ENCODE results near the gene TBC1D1. TPM values are rescaled to one million over a fixed set of nuclear protein-coding genes. Genes with fewer than 3 reads are reported as not detected.

The TBC1D1 gene
- total RNA-seq, 1 experiment from 2014 or later, result 56.0 TPM

- in situ Hi-C loops (cut with HindIII; ENCODE audit: low pct_unique_long_range_greater_than_20kb, low sequenced_read_pairs), result no loop called here
- H3K27me3 ChIP-seq (ENCODE audit: control insufficient read depth, insufficient read depth, low read length), result no peaks in the 10 kb centered on the region
- BruUV-seq (replicated peaks), result no TSS peak
Observed at GRCh38 chr4:38185406-38186144, 294.7 kb downstream of the TBC1D1 start.

GRCh38 chr4:38188136-38188535 is 297.3 kb downstream of the TBC1D1 start:
- ChIA-PET CTCF (no interaction called here), POLR2A (no interaction called here)
- no peaks in the 10 kb centered on the region for H3K27me3 ChIP-seq (ENCODE audit: control insufficient read depth, insufficient read depth, low read length)
- BruUV-seq (replicated peaks), result no TSS peak
- no peaks in the 10 kb centered on the region for H3K36me3 ChIP-seq (ENCODE audit: control insufficient read depth, insufficient read depth, low read length)
- intact Hi-C loops (cut with micrococcal nuclease; ENCODE audit: unreplicated experiment) (no loop called here), in situ Hi-C loops (cut with HindIII; ENCODE audit: low pct_unique_long_range_greater_than_20kb, low sequenced_read_pairs) (no loop called here)
- no peak for DNase-seq (ENCODE audit: low read depth, low spot score)
- H3K27ac ChIP-seq (ENCODE audit: low read length), result no peak overlapping the region
- H3K4me1 ChIP-seq (ENCODE audit: control insufficient read depth, insufficient read depth, low read length), result no peaks in the 10 kb centered on the region
- no peak for ATAC-seq
- no peak overlapping the region for H3K4me3 ChIP-seq (ENCODE audit: low read depth in 2 of 2, low read length in 2 of 2)
- no peak for TF ChIP-seq TCF7L2 (IDR thresholded peaks at IDR 0.05; ENCODE audit: low read depth, low read length)
- TF ChIP-seq SIN3A (IDR thresholded peaks at IDR 0.05; ENCODE audit: borderline replicate concordance, insufficient read depth, low read depth, low read length), result no peak
- TF ChIP-seq, protein P1, sequence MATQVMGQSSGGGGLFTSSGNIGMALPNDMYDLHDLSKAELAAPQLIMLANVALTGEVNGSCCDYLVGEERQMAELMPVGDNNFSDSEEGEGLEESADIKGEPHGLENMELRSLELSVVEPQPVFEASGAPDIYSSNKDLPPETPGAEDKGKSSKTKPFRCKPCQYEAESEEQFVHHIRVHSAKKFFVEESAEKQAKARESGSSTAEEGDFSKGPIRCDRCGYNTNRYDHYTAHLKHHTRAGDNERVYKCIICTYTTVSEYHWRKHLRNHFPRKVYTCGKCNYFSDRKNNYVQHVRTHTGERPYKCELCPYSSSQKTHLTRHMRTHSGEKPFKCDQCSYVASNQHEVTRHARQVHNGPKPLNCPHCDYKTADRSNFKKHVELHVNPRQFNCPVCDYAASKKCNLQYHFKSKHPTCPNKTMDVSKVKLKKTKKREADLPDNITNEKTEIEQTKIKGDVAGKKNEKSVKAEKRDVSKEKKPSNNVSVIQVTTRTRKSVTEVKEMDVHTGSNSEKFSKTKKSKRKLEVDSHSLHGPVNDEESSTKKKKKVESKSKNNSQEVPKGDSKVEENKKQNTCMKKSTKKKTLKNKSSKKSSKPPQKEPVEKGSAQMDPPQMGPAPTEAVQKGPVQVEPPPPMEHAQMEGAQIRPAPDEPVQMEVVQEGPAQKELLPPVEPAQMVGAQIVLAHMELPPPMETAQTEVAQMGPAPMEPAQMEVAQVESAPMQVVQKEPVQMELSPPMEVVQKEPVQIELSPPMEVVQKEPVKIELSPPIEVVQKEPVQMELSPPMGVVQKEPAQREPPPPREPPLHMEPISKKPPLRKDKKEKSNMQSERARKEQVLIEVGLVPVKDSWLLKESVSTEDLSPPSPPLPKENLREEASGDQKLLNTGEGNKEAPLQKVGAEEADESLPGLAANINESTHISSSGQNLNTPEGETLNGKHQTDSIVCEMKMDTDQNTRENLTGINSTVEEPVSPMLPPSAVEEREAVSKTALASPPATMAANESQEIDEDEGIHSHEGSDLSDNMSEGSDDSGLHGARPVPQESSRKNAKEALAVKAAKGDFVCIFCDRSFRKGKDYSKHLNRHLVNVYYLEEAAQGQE (IDR thresholded peaks at IDR 0.05; ENCODE audit: insufficient read depth in 1 of 2, low read depth in 2 of 2, low read length in 1 of 2), result no peak
- no peaks in the 10 kb centered on the region for H3K9me3 ChIP-seq (ENCODE audit: control insufficient read depth, insufficient read depth, low read depth, low read length)

More at GRCh38 chr4:38185406-38186144, 294.7 kb downstream of the TBC1D1 start:
- TF ChIP-seq, protein P2, sequence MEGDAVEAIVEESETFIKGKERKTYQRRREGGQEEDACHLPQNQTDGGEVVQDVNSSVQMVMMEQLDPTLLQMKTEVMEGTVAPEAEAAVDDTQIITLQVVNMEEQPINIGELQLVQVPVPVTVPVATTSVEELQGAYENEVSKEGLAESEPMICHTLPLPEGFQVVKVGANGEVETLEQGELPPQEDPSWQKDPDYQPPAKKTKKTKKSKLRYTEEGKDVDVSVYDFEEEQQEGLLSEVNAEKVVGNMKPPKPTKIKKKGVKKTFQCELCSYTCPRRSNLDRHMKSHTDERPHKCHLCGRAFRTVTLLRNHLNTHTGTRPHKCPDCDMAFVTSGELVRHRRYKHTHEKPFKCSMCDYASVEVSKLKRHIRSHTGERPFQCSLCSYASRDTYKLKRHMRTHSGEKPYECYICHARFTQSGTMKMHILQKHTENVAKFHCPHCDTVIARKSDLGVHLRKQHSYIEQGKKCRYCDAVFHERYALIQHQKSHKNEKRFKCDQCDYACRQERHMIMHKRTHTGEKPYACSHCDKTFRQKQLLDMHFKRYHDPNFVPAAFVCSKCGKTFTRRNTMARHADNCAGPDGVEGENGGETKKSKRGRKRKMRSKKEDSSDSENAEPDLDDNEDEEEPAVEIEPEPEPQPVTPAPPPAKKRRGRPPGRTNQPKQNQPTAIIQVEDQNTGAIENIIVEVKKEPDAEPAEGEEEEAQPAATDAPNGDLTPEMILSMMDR (IDR thresholded peaks at IDR 0.05), result no peak
- no peak for TF ChIP-seq POLR2AphosphoS5 (IDR thresholded peaks at IDR 0.05; ENCODE audit: low read depth, low read length)
- TF ChIP-seq SIN3A (IDR thresholded peaks at IDR 0.05; ENCODE audit: borderline replicate concordance, insufficient read depth, low read depth, low read length), result no peak
- TF ChIP-seq TCF7L2 (IDR thresholded peaks at IDR 0.05; ENCODE audit: low read depth, low read length), result no peak
- ChIA-PET CTCF (no interaction called here), POLR2A (no interaction called here)
- Histone ChIP-seq H3K4me1 (ENCODE audit: control insufficient read depth, insufficient read depth, low read length) (no peaks in the 10 kb centered on the region), H3K4me3 (ENCODE audit: low read depth in 2 of 2, low read length in 2 of 2) (no peak overlapping the region), H3K36me3 (ENCODE audit: control insufficient read depth, insufficient read depth, low read length) (no peaks in the 10 kb centered on the region), H3K27ac (ENCODE audit: low read length) (no peak overlapping the region), H3K9me3 (ENCODE audit: control insufficient read depth, insufficient read depth, low read depth, low read length) (no peaks in the 10 kb centered on the region)
- ATAC-seq, result no peak
- intact Hi-C loops (cut with micrococcal nuclease; ENCODE audit: unreplicated experiment), result no loop called here
- DNase-seq (ENCODE audit: low read depth, low spot score), result no peak

DNA sequence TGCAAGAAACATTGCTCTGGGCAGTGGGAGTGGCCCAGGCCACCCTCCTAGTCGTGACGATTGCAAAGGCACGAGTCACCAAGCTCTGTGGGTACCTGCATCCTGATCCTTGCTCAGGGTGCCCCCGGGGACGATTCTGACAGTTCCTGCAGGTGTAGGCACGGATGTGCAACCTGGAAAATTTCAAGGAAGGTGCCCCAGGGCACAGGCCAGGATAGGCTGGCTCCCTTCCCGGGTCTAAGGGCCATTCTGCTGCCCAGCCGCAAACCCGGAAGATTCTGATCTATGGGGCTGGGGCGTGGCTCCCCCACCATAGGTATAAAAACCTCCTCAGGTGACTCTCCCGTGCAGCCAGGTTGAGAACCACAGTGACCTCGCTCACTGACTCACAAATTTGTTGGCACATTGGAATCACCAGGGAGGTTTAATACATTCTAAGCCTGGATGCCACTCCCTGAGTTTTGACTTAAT is 297.8 kb downstream of the TBC1D1 start:
- intact Hi-C loops (cut with micrococcal nuclease; ENCODE audit: unreplicated experiment), result no loop called here
- CTCF ChIA-PET, result no interaction called here
- TF ChIP-seq, protein P2 (IDR thresholded peaks at IDR 0.05), result no peak
- Histone ChIP-seq H3K4me3 (ENCODE audit: low read depth in 2 of 2, low read length in 2 of 2) (no peak overlapping the region), H3K36me3 (ENCODE audit: control insufficient read depth, insufficient read depth, low read length) (no peaks in the 10 kb centered on the region), H3K27me3 (ENCODE audit: control insufficient read depth, insufficient read depth, low read length) (no peaks in the 10 kb centered on the region), H3K9me3 (ENCODE audit: control insufficient read depth, insufficient read depth, low read depth, low read length) (no peaks in the 10 kb centered on the region), H3K27ac (ENCODE audit: low read length) (no peak overlapping the region), H3K4me1 (ENCODE audit: control insufficient read depth, insufficient read depth, low read length) (no peaks in the 10 kb centered on the region)
- DNase-seq (ENCODE audit: low read depth, low spot score), result no peak
- POLR2A ChIA-PET, result no interaction called here
- no peak for ATAC-seq
- BruUV-seq (replicated peaks), result no TSS peak
- in situ Hi-C loops (cut with HindIII; ENCODE audit: low pct_unique_long_range_greater_than_20kb, low sequenced_read_pairs), result no loop called here
